T1000 (cell line): ENCODE measurements around the gene MGST3.
A peak's percentile ranks its signal among the peaks of the same experiment; 100 is the strongest.
"Not testable (repeated sequence)": the region's sequence is repeated elsewhere in the genome, so short reads cannot be mapped to it uniquely, and the experiment has no call there.

Experiments
- DNase-seq: peaks from one replicate; lab custom pipeline; 2025; ENCODE audit warnings: mixed read lengths; lab: John Stamatoyannopoulos, UW

The MGST3 gene

DNA sequence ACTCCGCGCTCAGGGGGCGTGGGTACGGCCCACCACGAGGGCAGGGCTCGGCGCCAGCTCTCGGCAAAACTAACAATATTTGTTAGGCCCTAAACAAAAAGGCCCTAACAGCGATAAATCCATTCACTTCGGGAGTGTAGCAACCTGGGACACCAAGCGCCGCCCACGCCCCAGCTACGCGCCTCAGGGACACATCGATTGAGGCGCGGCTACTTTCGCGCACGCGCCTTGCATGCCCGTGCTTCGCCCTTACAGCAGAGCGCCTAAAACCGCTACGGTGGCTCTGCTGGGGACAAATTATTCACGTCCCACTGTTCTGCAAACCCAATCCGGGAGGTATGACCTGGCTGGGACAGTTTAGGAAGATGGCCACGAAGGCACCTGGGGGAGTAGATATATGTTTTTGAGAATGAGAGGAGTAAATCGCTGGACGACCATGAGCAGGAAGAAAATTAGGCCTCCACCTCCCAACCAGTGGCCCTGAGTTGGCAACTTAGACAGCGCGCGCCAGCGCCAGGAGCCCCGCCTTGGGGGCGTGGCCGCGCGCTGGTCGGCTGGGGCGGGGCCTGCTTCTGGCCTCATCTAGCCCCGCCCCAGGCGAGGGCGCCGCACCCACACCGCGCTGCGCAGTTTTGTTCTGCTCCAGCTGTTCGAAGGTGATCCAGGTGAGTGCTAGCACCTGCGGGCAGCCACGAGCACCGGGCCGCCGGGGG lies at the start of gene MGST3:
Gene MGST3 (plus strand): TSS at position 606 of the 713 bp plus-strand sequence. CDS start 18,614 bp downstream, outside the sequence.
- peak; percentile 75 for DNase-seq

DNA sequence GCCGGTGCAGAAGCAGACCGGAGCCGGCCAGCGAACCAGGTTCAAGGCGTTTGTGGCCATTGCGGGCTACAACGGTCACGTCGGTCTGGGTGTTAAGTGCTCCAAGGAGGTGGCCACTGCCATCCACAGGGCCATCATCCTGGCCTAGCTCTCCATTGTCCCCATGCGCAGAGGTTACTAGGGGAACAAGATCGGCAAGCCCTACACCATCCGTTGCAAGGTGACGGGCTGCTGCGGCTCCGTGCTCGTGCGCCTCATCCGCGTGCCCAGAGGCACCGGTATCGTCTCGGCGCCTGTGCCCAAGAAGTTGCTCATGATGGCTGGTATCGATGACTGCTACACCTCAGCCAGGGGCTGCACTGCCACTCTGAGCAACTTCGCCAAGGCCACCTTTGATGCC lies 49.1 kb upstream of the MGST3 start:
- no peak for DNase-seq

DNA sequence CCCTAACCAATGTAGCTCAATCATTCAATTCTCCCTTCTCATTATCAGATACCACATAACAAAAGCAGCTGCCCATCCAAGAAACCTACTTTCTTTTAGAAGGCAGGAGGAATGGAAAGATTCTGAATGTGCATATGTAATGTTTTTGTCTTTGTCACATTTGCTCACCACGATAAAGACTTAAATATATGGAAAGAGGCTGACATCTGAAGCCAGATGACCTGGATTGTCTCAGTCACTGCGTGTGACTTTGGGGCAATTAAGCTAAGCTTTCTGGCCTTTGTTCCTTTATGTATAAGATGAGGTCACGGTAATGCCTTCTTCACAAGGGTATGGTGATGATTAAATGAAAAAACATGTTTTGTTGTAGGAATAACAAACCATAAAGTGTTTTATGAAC lies 44.6 kb upstream of the MGST3 start:
- DNase-seq: no peak

DNA sequence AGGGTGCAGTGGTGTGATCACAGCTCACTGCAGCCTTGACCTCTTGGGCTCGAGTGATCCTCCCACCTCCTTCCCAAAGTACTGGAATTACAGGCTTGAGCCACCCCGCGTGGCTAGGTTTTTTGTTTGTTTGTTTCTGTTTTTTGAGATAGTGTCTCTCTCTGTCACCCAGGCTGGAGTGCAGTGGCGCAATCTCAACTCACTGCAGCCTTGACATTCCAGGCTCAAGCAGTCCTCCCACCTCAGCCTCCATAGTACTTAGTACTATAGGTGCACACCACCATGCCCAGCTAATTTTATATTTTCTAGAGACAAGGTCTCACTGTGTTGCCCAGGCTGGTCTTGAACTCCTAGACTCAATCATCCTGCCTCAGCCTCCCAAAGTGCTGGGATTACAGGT lies 39.6 kb upstream of the MGST3 start:
- not testable (repeated sequence) for DNase-seq

DNA sequence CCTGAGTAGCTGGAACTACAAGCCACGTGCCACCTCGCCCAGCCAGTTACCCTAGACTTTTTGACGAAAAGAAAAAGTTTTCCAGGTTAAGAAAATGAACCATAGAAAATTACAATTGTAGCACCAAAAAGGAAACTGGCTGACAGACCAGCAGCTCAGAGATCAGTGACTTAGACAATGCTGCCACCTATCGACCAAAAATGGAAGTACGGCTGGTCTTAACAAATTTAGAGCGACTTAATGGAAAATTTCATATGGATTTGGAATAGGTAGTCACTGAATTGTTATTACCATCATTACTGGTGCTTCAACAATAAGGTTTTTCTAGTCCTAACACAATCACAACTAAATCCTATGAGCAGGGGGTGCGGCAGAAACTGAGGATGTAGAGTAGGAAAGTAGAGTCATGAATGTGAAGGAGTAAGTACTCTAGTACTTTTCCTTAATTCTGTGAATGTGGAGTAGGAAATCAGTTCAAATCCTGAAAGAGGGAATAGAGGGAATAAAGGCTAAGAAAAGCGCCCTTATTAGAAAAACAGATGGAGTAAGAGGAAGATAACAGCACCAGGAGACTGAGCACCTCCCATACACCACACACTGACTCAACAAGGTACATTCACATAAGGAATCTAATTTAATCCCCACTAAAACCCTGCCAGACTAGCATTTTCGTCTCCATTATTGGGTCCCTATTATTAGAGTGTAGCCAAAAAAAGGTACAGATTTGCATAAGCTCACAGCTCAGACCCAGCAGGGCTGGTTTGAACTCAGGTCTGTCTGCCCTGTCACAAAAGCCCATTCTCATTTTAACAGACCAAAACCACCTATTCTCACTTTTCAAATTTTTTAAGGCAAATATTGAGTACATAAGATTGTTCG lies 37.9 kb upstream of the MGST3 start:
- DNase-seq: peak; percentile 43

DNA sequence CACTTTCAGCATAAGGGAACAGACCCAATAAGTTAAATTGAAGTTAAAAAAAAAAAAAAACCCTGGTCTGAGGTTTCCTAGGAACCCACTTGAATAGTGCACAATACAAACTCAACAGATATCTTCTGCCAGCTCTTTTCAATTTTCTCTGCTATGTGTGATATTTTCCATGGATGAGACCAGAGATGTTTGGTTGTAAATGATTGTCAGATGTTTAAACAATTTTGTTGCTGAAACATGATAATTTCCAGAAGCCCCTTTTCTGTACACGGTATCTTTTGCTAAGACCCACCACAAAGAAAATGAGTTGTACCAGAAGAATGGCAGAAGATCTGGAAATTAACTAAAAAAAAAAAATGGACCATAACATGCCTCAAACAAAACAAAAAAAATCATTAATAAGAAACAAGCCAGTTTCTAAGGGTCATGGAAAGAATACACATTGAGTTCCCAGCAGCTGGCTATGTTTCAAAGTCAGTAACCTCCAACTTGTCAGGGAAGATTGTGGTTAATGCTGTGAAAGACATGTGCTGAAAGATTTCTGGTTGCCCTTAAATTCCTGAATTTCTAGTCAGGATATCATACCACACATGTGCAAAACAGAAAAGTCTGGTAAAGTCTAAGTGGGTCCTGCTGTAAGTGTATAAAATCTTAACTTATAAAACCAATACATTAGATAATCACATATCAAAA lies 35.6 kb upstream of the MGST3 start:
- DNase-seq: no peak

DNA sequence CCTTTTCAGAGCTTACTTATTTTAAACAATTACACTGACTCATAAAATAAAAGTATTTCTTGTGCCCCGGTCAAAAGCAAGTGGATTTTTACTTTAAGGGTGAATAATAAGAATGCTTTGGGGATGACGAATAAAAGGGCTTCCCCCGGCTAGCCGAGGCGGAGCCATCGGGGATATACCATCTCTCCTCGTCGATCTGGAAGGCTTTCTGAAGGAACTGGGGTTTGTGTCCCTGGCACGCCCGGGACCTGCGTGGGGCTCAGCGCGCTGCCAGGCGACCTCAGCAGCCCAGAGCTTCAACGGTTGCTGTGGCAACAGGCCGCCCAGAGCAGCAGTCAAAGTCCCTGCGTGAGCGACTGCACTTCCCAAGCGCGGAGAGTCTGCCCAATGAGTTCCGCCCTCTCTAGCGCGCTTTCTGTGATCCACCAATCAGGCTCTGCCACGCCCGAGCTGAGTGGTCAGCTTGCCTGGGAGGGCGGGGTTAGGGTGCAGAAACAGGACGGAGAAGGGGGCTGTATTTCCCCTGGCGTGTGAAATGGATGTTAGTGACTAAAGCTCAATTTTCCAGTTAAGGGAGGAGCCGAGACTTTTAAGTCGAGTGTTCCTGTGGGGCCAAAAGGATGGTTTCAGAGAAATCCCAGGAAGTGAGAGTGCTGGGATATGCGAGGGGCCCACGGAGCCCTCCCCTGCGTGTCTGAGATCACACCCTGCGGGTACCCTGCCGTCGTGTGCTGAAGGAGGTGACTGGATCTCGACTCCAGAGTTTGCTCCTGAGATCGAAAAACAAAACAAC lies 33.0 kb upstream of the MGST3 start:
- DNase-seq: peak; percentile 91

DNA sequence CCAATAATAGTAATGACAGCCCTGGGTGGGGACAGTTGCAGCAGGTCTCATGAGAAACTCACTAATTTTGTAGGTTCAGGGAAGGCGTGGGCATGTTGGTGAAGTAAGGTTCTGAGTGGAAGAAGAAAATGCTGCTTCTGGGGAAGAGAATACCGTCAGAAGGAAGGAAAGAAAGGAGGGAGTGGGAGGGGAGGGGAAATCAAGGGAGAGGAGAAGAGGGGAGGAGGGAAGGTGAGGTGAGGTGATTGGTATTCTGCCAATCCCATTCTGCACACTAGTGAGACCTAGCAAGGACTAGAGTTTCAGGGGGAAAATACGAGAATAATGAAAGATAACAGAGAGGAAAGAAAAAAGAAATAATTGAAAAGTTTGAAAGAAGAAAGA lies 32.4 kb upstream of the MGST3 start:
- no peak for DNase-seq

DNA sequence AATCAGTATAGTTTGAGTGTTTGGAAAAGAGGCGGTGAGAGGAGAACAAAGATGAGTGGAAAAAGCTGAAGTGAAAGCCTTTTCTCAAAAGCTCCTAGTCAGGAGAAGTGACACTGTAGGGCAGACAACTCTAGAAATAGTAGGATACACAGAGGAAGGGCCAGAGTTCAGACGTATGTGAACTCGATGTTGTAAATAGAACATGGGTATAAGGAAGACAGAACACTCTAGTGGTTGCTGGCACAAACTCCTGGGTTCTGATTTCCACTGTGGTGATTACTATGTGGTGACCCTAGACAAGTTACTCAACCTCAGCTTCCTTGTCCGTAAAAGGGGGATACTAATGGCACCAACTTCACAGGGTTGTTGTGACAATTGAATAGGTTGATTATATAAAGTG lies 30.2 kb upstream of the MGST3 start:
- DNase-seq: no peak

DNA sequence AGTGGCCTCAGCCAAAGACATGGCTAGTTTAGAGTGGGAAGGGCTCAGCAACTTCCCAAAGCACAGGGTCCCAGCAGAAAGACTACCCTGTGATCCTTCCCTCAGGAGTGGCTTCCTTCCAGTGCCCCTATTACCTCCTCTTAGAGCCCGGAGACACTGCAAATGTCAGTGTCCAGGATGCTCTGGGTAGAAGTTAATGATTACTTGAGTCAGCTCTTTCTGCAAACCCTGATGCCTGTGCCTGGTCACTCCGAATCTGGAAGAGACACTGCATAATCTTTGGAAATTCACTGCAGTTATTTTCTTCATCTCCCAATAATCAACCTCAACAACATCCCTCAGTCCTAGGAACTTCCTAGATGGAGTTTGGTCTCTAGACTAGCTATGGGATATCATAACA lies 27.2 kb upstream of the MGST3 start:
- no peak for DNase-seq

DNA sequence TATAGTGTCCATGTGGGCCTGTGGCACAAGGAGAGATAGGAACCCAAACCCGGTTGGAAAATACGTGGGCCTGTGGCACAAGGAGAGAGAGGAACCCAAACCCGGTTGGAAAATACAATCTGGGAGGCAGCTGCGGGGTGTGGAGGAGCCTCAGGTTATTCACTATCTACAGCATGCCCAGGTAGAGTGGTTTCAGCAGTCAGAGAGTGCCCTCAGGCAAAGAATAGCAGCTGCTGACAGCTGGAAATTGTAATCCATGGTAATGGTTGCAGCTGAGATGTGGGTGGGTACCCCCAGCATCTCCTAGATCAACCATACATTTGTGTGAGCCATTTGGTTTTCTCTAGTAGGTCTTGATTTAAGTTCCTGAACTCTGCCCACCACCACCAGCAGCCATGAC lies 25.8 kb upstream of the MGST3 start:
- no peak for DNase-seq

DNA sequence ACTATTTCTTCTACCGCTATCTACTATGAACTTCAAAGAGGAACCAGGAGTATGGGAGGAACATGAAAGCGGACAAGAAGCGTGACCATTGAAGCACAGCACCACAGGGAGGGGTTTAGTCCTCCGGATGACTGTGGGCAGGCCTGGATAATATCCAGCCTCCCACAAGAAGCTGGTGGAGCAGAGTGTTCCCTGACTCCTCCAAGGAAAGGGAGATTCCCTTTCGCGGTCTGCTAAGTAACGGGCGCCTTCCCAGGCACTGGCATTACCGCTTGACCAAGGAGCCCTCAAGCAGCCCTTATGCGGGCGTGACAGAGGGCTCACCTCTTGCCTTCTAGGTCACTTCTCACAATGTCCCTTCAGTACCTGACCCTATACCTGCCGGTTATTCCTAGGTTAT lies 24.4 kb upstream of the MGST3 start:
- not testable (repeated sequence) for DNase-seq

DNA sequence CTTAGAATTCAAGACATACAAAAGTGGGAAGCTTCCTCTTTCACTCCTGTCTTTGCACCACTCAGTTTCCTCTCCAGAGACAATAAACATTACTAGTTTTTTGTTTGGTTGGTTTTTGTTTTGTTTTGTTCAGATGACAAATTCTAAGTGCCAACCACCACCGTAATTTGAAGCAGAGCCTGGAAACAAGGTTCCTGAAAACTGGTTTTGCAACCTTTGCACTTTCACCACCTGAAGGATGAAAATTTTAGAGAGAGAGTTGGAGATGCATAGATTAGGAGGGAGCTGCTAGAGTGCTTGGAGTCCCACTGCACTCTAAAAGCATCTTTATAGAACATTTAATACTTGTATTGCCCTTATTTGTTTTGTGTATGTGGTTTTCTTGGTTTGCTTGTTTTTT lies 20.2 kb upstream of the MGST3 start:
- DNase-seq: no peak

DNA sequence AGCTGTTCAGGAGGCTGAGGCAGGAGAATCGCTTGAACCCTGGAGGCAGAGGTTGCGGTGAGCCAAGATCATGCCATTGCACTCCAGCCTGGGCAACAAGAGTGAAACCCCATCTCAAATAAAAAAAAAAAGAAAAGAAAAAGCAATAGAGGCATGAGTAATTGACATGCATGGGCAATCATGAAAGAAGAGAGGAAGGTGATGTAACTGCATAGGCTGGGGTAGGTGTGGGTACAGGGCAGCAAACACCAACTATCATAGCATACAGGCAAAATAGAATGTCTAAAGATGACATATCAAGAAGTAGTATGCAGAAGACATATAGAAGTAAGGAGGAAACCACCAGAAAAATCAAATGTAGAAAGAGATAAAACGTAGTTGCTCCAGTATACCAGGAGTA lies 19.0 kb upstream of the MGST3 start:
- no peak for DNase-seq

DNA sequence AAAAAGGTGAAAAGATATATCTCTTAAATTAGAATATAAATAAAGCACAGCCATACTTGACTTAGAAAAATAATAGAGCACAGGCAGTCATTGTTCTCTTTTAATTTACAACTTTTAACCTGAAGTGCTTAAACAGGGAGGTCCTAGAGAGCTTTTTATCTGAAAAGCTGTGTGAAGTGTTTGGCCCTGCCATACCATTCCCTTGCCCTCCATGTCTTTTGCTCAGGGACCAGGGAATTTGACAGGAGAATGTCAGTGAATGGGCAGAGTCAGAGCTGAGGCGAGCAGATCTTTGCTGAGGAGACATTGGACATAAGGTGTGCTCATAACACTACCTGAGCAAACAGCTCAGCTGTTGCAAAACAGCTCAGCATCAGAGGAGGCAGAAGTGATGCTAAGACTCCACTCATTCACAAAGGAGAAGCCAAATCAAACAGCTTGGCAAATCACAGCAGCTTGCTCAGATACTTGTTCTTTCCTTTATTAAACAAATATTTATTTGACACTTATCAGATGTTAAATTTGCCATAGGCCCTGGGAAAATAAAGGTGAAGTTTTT lies 14.9 kb upstream of the MGST3 start:
- no peak for DNase-seq

DNA sequence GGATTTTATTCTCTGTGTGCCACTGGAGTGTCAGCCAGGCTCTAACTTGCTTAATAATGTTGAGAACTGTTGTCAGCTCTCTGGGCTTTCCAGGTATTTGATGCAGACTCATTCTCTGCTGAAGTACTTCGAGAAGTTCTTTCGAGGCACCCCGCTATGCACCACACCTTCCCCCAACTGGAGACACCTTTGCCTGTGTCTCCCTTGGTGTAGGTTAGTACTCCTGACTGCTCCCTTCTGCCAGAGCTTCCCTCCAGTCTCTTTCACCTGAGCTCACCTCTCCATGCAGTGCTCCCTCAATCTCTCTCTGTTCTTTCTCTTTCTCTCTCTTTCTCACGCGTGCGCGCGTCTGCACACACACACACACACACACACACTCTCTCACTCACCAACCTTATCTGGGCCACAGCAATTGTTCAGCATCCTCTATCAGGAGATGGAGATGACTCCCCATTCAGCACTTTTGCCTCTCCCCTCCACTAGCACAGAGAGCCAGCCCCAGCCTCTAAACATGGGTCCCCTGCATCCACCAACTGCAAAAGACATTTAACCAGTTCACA lies 14.0 kb upstream of the MGST3 start:
- no peak for DNase-seq

DNA sequence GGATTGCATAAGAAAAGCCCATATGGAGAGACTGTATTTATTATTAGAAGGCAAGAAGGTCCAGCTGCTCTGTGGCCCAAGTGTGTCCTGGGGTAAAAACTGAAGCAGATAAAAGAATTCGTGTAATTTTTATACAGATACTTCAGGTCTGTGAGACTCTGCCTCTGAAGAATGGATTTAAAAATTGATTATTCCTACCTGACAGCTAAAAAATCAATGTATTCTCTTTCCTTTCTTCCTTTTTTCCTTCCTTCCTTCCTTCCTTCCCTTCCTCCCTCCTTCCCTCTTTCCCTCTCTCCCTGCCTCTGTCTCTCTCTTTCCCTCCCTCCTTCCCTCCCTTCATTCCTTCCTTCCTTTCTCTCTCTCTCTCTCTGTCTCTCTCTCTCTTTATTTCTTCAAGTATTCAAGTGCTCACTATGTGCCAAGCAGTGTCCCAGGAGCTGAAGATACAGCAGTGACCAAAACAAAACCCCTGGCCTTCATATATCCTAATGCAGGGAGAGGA lies 11.3 kb upstream of the MGST3 start:
- DNase-seq: no peak

DNA sequence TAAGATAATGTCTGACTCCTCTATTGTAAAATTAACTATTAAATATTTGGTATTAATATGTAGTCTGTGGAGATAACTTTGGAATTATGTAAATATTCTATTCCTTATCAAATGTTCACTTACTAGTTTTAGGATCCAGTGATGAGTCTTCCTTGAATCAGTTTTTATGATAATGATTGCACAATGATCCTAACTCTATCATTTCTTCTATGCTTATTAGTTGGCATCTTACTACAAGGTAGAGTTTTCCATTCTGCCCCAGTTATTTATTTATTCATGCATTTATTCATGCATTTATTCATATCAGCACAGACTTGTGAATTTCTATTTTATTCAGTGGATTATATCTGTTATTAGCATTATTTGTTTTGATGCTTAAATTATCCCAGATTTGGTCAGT lies 7.4 kb upstream of the MGST3 start:
- DNase-seq: no peak

DNA sequence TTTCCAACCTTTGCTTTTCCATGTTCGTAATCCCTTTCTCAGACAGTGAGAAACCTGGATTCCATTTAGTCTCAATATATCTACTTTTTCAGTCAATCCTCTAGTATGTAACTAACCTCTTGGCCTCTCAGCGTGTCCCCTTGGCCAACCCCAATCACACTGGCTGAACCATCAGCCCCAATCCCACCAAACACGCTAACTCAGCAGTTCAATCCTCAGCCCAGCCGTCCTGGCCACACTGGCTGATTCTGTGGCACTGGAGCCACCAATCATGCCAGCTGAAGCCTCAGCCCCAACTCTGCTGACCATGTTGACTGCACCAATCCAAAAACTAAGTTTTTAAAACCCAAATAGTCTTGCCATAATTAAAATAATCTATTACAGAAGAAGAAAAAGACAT lies 6.6 kb upstream of the MGST3 start:
- no peak for DNase-seq

DNA sequence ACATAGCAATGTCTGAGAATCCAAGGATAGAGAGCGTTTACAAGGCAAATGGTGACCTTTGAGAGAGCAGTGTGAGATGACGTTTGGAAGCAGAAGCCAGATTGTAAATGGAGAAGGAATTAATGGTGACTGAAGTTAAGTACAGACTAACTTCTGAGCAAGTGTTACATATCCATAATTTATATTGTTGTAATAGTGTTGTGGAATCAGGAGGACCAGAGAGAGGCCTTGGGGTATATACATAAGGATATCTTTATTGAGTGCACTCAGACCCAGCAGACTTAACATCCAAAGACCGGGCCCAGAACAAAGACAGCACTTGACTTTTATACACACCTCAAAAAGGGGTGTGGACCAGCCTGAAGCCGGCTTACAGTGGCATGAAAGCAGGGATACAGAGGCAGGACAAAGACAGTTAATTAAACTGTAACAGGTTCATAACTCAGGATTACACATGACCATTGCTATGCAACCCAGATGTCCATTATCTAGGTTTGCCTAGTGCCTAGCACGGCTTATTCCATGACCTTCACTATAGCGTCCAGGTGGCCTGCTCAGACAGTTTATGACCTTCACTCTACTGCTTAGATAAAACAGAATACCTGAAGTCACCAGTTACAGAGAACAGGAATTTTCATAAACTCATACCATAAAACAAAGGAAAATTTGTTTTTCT lies 2.7 kb upstream of the MGST3 start:
- DNase-seq: no peak

DNA sequence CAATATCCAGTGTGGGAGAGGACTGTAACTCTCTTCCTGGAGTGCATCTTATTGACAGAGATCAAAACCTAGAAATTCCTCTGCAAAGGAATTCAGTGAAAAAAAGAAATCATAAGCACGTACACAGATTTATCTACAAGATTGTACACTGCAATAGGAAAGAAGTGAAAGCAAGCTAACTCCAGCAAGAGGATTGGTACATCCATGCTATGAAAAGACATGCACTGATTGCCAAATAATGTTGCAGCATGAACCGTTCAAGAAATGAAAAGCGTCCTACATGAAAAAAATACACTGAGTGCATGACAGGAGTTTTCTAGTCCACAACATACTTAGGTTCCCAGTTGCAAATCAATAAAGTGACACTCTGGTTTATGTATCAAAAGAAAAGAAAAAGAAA lies 1.9 kb upstream of the MGST3 start:
- no peak for DNase-seq
